Lower leg skin (tissue), 4 donors: Measurements from ENCODE around the gene MEIS2. TPM values are rescaled to one million over a fixed set of nuclear protein-coding genes. Genes with fewer than 3 reads are reported as not detected.

Source experiments
- DNase-seq, 2 donors: peaks; one replicate each; pipeline ENCODE4 v3.0.0-alpha.2; 2019; ENCODE audit warnings: low spot score in 2 of 2
- H3K4me3 ChIP-seq: fragments of 200-600 bp; sonication (generic); 2 replicates; pipeline ENCODE4 v1.5.1; 2017; ENCODE audit warnings: mild to moderate bottlenecking, low read depth; ENCODE audit not compliant: poor library complexity, severe bottlenecking
- POLR2A ChIP-seq, 2 donors: fragments of 450-650 bp; IDR thresholded peaks; one replicate each; pipeline ENCODE4 v1.6.1; 2016 to 2017; ENCODE audit warnings: antibody characterized with exemption in 2 of 2, mild to moderate bottlenecking in 1 of 2, moderate library complexity in 1 of 2
- WGBS, 2 donors: methylation state at CpG; one replicate each; pipeline ENCODE4 v1.1.5; 2018; 5-methylcytosine and 5-hydroxymethylcytosine counted together
- intact Hi-C: fragments of 100-400 bp; cut with DNase I; formaldehyde crosslinking; loops from one replicate; pipeline ENCODE4 v1.15.0; 2023; ENCODE audit warnings: low total_unique reads
- total RNA-seq, 4 donors: library from RNA; depleted of rRNA; stranded (reverse); fragments of >200 nt; gene quantifications; one replicate each; pipeline ENCODE4 v1.1.0, GENCODE V29; 2016
- TF ChIP-seq, protein P1 (sequence below), 3 donors: fragments of 450-650 bp; IDR thresholded peaks; one replicate each; pipeline ENCODE4 v1.5.1; 2016; ENCODE audit warnings: antibody characterized with exemption in 3 of 3, mild to moderate bottlenecking in 3 of 3, moderate library complexity in 2 of 3

The MEIS2 gene
- total RNA-seq, 4 donors from 2014 or later = 12.9 to 18.5 (median 15.8) TPM

DNA sequence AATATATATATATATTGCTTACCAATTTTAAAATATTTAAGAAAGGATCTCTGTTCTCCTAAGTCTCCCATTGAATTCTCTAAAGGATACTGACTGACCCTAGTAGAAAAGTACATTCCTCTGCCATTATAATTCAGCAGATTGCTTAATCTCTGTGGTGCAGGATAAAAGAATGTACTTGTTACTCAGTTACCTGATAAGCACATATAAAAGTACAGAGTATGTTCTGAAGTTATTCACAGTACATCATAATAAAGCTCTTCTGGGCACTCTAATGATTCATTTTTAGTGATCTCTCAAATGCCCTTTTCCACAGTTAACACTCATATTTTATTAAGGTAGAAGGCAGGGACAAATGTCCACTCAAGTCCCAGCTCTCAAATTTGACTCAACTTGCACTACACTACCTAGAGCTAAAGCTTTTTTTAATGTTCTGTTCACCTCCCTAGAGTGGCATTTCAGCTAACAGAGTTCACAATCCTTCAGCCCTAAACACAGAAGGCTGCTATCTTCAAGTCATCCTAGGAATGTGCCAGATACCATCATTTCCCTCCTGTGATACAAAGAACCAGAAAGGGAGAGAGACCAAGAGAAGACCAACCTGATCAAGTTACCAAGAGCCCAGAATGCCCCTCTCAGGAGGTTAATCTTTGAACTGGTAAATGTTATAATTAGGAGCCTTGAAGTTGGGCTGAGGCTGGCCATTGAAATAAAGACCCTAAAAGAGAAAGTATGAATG lies 53.3 kb downstream of the MEIS2 start:
- intact Hi-C loops = no loop called here
- TF ChIP-seq POLR2A (IDR thresholded peaks at IDR 0.05) = no peak
- TF ChIP-seq, protein P1, sequence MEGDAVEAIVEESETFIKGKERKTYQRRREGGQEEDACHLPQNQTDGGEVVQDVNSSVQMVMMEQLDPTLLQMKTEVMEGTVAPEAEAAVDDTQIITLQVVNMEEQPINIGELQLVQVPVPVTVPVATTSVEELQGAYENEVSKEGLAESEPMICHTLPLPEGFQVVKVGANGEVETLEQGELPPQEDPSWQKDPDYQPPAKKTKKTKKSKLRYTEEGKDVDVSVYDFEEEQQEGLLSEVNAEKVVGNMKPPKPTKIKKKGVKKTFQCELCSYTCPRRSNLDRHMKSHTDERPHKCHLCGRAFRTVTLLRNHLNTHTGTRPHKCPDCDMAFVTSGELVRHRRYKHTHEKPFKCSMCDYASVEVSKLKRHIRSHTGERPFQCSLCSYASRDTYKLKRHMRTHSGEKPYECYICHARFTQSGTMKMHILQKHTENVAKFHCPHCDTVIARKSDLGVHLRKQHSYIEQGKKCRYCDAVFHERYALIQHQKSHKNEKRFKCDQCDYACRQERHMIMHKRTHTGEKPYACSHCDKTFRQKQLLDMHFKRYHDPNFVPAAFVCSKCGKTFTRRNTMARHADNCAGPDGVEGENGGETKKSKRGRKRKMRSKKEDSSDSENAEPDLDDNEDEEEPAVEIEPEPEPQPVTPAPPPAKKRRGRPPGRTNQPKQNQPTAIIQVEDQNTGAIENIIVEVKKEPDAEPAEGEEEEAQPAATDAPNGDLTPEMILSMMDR (IDR thresholded peaks at IDR 0.05) = no peak
- no peak overlapping the region for H3K4me3 ChIP-seq
- DNase-seq = no peak

DNA sequence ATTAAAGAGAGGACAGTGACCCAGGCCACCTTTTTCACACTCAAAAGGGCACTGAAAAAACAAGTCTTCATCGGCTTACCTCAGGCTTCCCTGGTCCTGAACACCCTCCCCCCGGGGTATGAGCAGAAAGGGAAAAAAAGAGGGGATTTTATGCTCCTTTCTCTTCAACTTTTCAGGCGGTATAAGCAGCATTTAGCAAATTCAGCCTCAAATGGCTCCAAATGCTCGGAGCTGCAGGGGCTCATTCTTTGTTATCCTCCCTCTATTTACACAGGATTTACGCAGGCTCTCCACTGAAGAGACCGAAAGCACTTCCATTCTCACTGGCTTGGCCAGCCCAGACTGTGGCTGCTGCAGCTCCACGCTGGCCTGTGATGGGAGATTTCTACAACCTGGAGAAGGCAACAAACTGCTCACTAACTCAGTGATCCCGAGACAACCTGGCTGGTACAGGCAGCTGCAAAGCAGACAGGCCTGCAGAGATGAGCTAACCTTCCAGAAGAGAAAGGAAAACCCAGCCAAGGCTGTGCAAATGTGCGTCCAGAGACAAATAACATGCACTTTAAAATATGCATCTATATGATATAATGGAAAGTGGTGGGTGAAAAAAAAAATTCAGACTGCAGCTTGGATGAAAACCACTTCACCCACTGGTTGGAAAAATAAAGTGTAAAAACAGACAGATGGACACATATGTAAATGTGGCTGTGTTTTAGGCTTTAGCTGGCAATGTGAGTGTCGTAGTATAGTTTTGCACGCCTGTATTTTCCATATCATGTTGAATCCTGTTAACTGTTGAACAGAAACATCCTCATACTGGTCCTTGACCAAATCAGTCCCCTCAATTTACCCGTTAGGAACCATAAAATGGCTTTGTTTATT lies 54.2 kb downstream of the MEIS2 start:
- no peak overlapping the region for H3K4me3 ChIP-seq
- WGBS, 2 donors = 74 to 81% methylated on average over 12 of the region's 12 CpGs
- intact Hi-C loops = no loop called here
- no peak for DNase-seq
- no peak for TF ChIP-seq POLR2A (IDR thresholded peaks at IDR 0.05)
- TF ChIP-seq, protein P1 (IDR thresholded peaks at IDR 0.05) = no peak

DNA sequence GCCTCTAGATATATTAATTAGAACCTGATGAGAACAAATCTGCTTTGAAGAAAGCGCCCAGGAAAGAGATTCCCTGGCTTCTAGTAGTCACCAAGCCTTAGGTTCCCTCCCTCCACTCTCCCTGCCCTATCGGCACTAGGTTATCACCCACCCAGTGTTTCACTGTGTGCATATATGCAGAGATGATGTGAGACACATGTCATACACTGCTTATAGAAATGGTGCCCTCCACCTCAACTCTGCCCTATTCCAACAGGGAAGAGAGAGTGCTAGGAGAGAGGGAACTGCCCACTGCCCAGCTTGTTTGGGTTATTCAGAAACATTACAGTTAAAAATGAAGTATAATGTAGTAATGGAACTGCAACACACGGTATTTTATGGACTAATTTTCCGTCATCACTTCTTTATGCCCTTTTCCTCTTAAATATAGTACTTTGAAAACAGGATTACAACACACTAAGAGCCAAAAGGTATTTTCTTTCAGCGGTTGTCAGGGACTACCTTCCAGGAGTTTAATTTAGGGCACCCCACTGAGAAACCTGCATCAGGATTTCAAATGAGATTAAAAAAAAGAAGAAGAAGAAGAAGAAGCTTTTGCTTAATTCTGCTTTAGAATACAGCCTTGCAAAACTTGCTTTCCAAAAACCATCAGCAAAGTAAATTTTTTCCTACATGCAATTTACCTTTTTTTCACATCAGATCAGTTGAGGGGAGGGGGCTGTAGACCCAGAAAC lies 55.3 kb downstream of the MEIS2 start:
- no peak overlapping the region for H3K4me3 ChIP-seq
- intact Hi-C loops = no loop called here
- DNase-seq = no peak
- TF ChIP-seq, protein P1 (IDR thresholded peaks at IDR 0.05) = no peak
- TF ChIP-seq POLR2A (IDR thresholded peaks at IDR 0.05) = no peak
- WGBS, 2 donors = 89 to 93% methylated on average over 5 of the region's 5 CpGs

DNA sequence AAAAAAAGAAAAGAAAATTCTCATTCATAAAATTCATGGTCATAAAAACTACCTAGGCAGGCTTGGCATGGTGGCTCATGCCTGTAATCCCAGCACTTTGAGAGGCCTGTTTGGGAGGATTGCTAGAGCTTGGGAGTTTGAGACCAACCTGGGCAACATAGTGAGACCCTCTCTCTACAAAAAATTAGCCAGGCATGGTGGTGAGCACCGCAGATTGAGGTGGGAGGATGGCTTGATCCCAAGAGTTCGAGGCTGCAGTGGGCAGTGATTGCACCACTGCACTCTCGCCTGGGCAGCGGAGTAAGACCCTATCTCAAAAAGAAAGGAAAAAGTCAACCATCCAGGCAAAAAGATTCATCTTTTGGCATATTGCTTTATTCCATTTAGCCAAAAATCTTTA lies 58.5 kb downstream of the MEIS2 start:
- WGBS, 2 donors = 94% methylated on average over 4 of the region's 4 CpGs
- no peak for TF ChIP-seq POLR2A (IDR thresholded peaks at IDR 0.05)
- TF ChIP-seq, protein P1 (IDR thresholded peaks at IDR 0.05) = no peak
- no peak overlapping the region for H3K4me3 ChIP-seq
- intact Hi-C loops = no loop called here
- no peak for DNase-seq

DNA sequence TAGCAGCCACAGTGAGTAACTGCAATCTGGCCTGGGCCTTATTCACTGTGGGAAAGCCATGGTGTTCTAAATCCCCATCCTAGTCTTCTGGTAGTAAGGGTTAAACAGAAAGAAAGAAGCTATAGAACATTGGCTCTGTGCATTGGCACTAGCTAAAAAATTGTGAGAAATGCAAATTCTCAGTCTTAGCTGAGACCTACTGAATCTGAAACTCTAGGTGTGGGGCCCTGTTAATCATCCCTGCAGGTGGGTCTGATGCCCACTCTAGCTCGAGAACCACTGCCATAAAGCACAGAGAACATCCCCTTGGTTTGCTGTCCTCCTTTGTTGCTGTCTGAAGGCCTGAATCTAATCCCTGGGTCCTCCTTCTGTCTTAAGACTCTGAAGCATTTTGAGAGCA lies 59.3 kb downstream of the MEIS2 start:
- no peak for DNase-seq
- intact Hi-C loops = no loop called here
- no peak for TF ChIP-seq POLR2A (IDR thresholded peaks at IDR 0.05)
- TF ChIP-seq, protein P1 (IDR thresholded peaks at IDR 0.05) = no peak
- WGBS, 2 donors = 88 to 93% methylated on average over 1 of the region's 1 CpG
- H3K4me3 ChIP-seq = no peak overlapping the region
